Epithelial cell of esophagus (primary cell): Measurements from ENCODE around the gene LYSET.

Experiments
- DNase-seq: peaks from one replicate; pipeline ENCODE4 v3.0.0; 2010; ENCODE audit warnings: low read depth
- H3K4me3 ChIP-seq: 2 replicates; pipeline ENCODE4 v1.5.1; 2011; ENCODE audit warnings: mild to moderate bottlenecking, low read length, control low read depth
- CTCF ChIP-seq: IDR thresholded peaks from 2 replicates; pipeline ENCODE4 v1.5.1; 2011; ENCODE audit warnings: low read depth, mild to moderate bottlenecking, low read length, control low read depth, inconsistent platforms; ENCODE audit not compliant: insufficient read depth; ENCODE audit errors: missing control alignments

The LYSET gene

GRCh38 chr14:93214598-93214997 is 29.5 kb downstream of the LYSET start:
- TF ChIP-seq CTCF: no peak
- no peak overlapping the region for H3K4me3 ChIP-seq
- DNase-seq: no peak

DNA sequence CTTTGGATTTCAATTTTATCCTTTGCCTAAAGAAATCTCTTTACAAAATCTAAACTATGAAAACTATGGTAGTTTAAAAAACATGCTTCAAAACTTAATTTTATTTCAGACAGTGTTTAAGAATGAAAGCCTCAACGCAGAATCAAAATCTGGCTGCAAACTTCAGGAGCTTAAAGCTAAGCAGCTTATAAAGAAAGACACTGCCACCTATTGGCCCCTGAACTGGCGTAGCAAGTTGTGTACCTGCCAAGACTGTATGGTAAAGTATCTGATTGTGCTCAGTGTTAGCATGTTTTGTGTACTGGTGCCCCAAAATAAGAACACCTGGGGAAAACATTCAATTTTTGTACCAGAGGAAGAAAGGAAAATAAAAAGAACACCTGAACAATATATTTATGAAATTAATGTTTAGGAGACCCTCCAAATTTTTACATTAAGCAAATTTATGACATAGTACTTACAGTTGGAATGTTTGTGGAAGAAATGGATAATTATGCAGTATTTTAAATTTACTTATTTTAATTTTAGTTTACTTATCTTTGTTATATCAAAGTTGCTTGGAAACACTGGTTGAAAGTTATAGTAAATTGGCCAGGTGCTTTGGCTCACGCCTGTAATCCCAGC is 34.1 kb downstream of the LYSET start:
- peak; percentile 80 for TF ChIP-seq CTCF
- DNase-seq: peak; percentile 83
- no peak overlapping the region for H3K4me3 ChIP-seq

DNA sequence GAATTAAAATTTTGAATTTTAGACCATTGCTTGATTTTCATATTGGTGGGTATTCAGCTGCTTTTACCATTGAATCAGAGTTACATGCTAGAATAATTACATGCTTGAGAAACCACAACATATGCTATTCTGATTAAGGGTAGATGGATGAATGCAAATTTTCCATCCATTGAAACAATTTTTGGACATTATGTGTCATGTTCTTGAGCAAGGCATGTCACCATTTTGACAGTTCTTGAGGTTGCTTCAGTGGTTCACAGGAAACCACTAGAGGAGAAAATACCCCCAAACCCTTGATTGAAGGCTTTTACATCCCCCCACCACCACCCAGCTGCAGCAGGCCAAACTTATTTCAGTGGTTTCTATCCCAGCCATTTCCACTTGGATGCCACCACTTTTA is 35.4 kb downstream of the LYSET start:
- DNase-seq: no peak
- H3K4me3 ChIP-seq: no peak overlapping the region
- TF ChIP-seq CTCF: no peak

- no peak overlapping the region for H3K4me3 ChIP-seq
- no peak for DNase-seq
- TF ChIP-seq CTCF: no peak
These were observed 38.4 kb downstream of the LYSET start for GRCh38 chr14:93223565-93223964.

- no peak for TF ChIP-seq CTCF
- DNase-seq: no peak
These were observed 43.4 kb downstream of the LYSET start for GRCh38 chr14:93228550-93228949.

GRCh38 chr14:93230539-93230938 is 45.4 kb downstream of the LYSET start:
- TF ChIP-seq CTCF: no peak
- DNase-seq: no peak

More at GRCh38 chr14:93228550-93228949, 43.4 kb downstream of the LYSET start:
- no peak overlapping the region for H3K4me3 ChIP-seq

More at GRCh38 chr14:93230539-93230938, 45.4 kb downstream of the LYSET start:
- no peak overlapping the region for H3K4me3 ChIP-seq
